Measurements from ENCODE around the gene ADRA1B.

ADRA1B gene

GRCh38 chr5:159915904-159916840 lies at the start of gene ADRA1B:
Gene ADRA1B (plus strand): TSS chr5:159916482. CDS start chr5:159916906, 424 bp downstream.
- DNase-seq = peak in 4 of 6 experiments; percentile 5 to 30 (median 9)

- DNase-seq = no peak
Observed at GRCh38 chr5:159873680-159874079, 42.6 kb upstream of the ADRA1B start.

- no peak for DNase-seq
Observed at GRCh38 chr5:159874263-159874662, 42.0 kb upstream of the ADRA1B start.

GRCh38 chr5:159877016-159877415 lies 39.3 kb upstream of the ADRA1B start:
- DNase-seq = no peak

- no peak for DNase-seq
Observed at GRCh38 chr5:159877894-159878448, 38.3 kb upstream of the ADRA1B start.

- no peak for DNase-seq
Observed at GRCh38 chr5:159878988-159879471, 37.3 kb upstream of the ADRA1B start.

- no peak for DNase-seq
Observed at GRCh38 chr5:159880676-159881075, 35.6 kb upstream of the ADRA1B start.

- no peak for DNase-seq
Observed at GRCh38 chr5:159881967-159882366, 34.3 kb upstream of the ADRA1B start.

- no peak for DNase-seq
Observed at GRCh38 chr5:159883522-159883950, 32.7 kb upstream of the ADRA1B start.

GRCh38 chr5:159884917-159885620 lies 31.2 kb upstream of the ADRA1B start:
- DNase-seq = no peak

- no peak for DNase-seq
Observed at GRCh38 chr5:159886296-159886695, 30.0 kb upstream of the ADRA1B start.

GRCh38 chr5:159887050-159887449 lies 29.2 kb upstream of the ADRA1B start:
- no peak for DNase-seq

GRCh38 chr5:159888860-159889259 lies 27.4 kb upstream of the ADRA1B start:
- DNase-seq = no peak

GRCh38 chr5:159890141-159890540 lies 26.1 kb upstream of the ADRA1B start:
- DNase-seq = no peak

- no peak for DNase-seq
Observed at GRCh38 chr5:159891371-159891770, 24.9 kb upstream of the ADRA1B start.

GRCh38 chr5:159893040-159893695 lies 23.1 kb upstream of the ADRA1B start:
- DNase-seq = no peak

GRCh38 chr5:159894149-159894720 lies 22.0 kb upstream of the ADRA1B start:
- no peak for DNase-seq

GRCh38 chr5:159897786-159898393 lies 18.4 kb upstream of the ADRA1B start:
- DNase-seq = no peak

- DNase-seq = no peak
Observed at GRCh38 chr5:159899067-159900049, 16.9 kb upstream of the ADRA1B start.

- no peak for DNase-seq
Observed at GRCh38 chr5:159901308-159901707, 15.0 kb upstream of the ADRA1B start.

- no peak for DNase-seq
Observed at GRCh38 chr5:159901772-159902171, 14.5 kb upstream of the ADRA1B start.
